HG02970 (cell line): ENCODE measurements around the gene ITPR2.
"Not testable (repeated sequence)": the region's sequence is repeated elsewhere in the genome, so short reads cannot be mapped to it uniquely, and the experiment has no call there.

ENCODE experiments used
- ATAC-seq: cut with Tn5 transposase; IDR thresholded peaks from one replicate; pipeline ENCODE4 v1.9.1; 2021; ENCODE audit warnings: mild to moderate bottlenecking, moderate library complexity, moderate number of reproducible peaks; ENCODE audit not compliant: unreplicated experiment, low FRiP score

The ITPR2 gene

GRCh38 chr12:26539131-26539530 is 293.9 kb downstream of the ITPR2 start:
- ATAC-seq: no peak

- no peak for ATAC-seq
Measured at GRCh38 chr12:26537651-26538050, 295.3 kb downstream of the ITPR2 start.

GRCh38 chr12:26537126-26537525 is 295.9 kb downstream of the ITPR2 start:
- no peak for ATAC-seq

- no peak for ATAC-seq
Measured at GRCh38 chr12:26535826-26536225, 297.2 kb downstream of the ITPR2 start.

GRCh38 chr12:26534071-26534470 is 298.9 kb downstream of the ITPR2 start:
- no peak for ATAC-seq

- no peak for ATAC-seq
Measured at GRCh38 chr12:26533211-26533610, 299.8 kb downstream of the ITPR2 start.

- no peak for ATAC-seq
Measured at GRCh38 chr12:26530461-26530860, 302.5 kb downstream of the ITPR2 start.

GRCh38 chr12:26528943-26529342 is 304.1 kb downstream of the ITPR2 start:
- ATAC-seq: no peak

GRCh38 chr12:26527682-26528081 is 305.3 kb downstream of the ITPR2 start:
- no peak for ATAC-seq

GRCh38 chr12:26524862-26525465 is 308.0 kb downstream of the ITPR2 start:
- ATAC-seq: no peak

- no peak for ATAC-seq
Measured at GRCh38 chr12:26523708-26524150, 309.3 kb downstream of the ITPR2 start.

GRCh38 chr12:26520869-26521268 is 312.1 kb downstream of the ITPR2 start:
- no peak for ATAC-seq

GRCh38 chr12:26520109-26520508 is 312.9 kb downstream of the ITPR2 start:
- no peak for ATAC-seq

GRCh38 chr12:26519462-26519861 is 313.5 kb downstream of the ITPR2 start:
- ATAC-seq: no peak

GRCh38 chr12:26517320-26517719 is 315.7 kb downstream of the ITPR2 start:
- not testable (repeated sequence) for ATAC-seq

GRCh38 chr12:26514364-26514763 is 318.6 kb downstream of the ITPR2 start:
- no peak for ATAC-seq

- no peak for ATAC-seq
Measured at GRCh38 chr12:26513363-26514043, 319.5 kb downstream of the ITPR2 start.

GRCh38 chr12:26512213-26512612 is 320.8 kb downstream of the ITPR2 start:
- ATAC-seq: no peak

GRCh38 chr12:26510354-26510674 is 322.7 kb downstream of the ITPR2 start:
- no peak for ATAC-seq

- no peak for ATAC-seq
Measured at GRCh38 chr12:26507613-26508012, 325.4 kb downstream of the ITPR2 start.

- ATAC-seq: no peak
Measured at GRCh38 chr12:26499979-26500640, 332.9 kb downstream of the ITPR2 start.

GRCh38 chr12:26496170-26496569 is 336.8 kb downstream of the ITPR2 start:
- ATAC-seq: no peak
